Activated CD8-positive, alpha-beta memory T cell treated with anti-CD3 and anti-CD28 coated beads, Interleukin-2, amount 50 U/mL, for 24 hours (primary cell): ENCODE data around the gene DNAJC5.
"Not testable (repeated sequence)": the region's sequence is repeated elsewhere in the genome, so short reads cannot be mapped to it uniquely, and the experiment has no call there.

ENCODE experiments used
- DNase-seq: peaks from one replicate; pipeline ENCODE4 v3.0.0-alpha.2; 2020; ENCODE audit errors: extremely low read depth

Gene DNAJC5

GRCh38 chr20:63955827-63956663 lies 61.1 kb downstream of the DNAJC5 start, which contains the start of gene UCKL1:
Gene UCKL1 (minus strand): TSS chr20:63956416. CDS start chr20:63956372, 44 bp downstream.
- no peak for DNase-seq

- no peak for DNase-seq
Observed at GRCh38 chr20:63956664-63957003, 61.7 kb downstream of the DNAJC5 start.

- no peak for DNase-seq
Observed at GRCh38 chr20:63957004-63957689, 62.2 kb downstream of the DNAJC5 start.

GRCh38 chr20:63957690-63958441 lies 62.9 kb downstream of the DNAJC5 start:
- DNase-seq: no peak

GRCh38 chr20:63958471-63958870 lies 63.5 kb downstream of the DNAJC5 start:
- DNase-seq: no peak

GRCh38 chr20:63958964-63959698 lies 64.2 kb downstream of the DNAJC5 start:
- no peak for DNase-seq

- no peak for DNase-seq
Observed at GRCh38 chr20:63959699-63960075, 64.8 kb downstream of the DNAJC5 start.

GRCh38 chr20:63960654-63961621 lies 66.0 kb downstream of the DNAJC5 start:
- DNase-seq: not testable (repeated sequence)

- no peak for DNase-seq
Observed at GRCh38 chr20:63961664-63962425, 66.9 kb downstream of the DNAJC5 start.

- no peak for DNase-seq
Observed at GRCh38 chr20:63962426-63963347, 67.8 kb downstream of the DNAJC5 start.

GRCh38 chr20:63963348-63963741 lies 68.4 kb downstream of the DNAJC5 start:
- no peak for DNase-seq

GRCh38 chr20:63963784-63964301 lies 68.9 kb downstream of the DNAJC5 start:
- DNase-seq: no peak

GRCh38 chr20:63964412-63964811 lies 69.5 kb downstream of the DNAJC5 start:
- DNase-seq: no peak

GRCh38 chr20:63966172-63966943 lies 71.4 kb downstream of the DNAJC5 start:
- DNase-seq: no peak

GRCh38 chr20:63966944-63967322 lies 72.0 kb downstream of the DNAJC5 start:
- no peak for DNase-seq

- DNase-seq: no peak
Observed at GRCh38 chr20:63967330-63968135, 72.6 kb downstream of the DNAJC5 start.
